ENCODE results near the gene ZNF324B. TPM values are rescaled to one million over a fixed set of nuclear protein-coding genes. Genes with fewer than 3 reads are reported as not detected.
"Not testable (repeated sequence)": the region's sequence is repeated elsewhere in the genome, so short reads cannot be mapped to it uniquely, and the experiment has no call there.

ZNF324B gene
- total RNA-seq, 4 donors from 2014 or later: 10.6 to 16.8 (median 13.4) TPM

DNA sequence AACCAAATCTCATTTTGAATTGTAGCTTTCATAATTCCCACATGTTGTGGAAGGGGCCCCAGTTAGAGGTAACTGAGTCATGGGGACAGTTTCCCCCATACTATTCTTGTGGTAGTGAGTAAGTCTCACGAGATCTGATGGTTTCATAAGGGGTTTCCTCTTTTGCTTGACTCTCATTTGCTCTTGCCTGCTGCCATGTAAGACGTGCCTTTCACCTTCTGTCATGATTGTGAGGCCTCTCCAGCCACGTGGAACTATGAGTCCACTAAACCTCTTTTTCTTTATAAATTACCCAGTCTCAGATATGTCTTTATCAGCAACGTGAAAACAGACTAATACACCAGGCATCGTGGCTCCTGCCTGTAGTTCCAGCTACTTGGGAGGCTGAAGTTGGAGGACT lies 1.4 kb upstream of the ZNF324B start:
- H3K27me3 ChIP-seq; H3K36me3 ChIP-seq; H3K4me3 ChIP-seq (replicated peaks in 1 of 3); intact Hi-C loops (cut with DNase I); DNase-seq; H3K9me3 ChIP-seq; H3K27ac ChIP-seq; H3K4me1 ChIP-seq: not testable (repeated sequence)
- 68 to 77% methylated on average over 5 of the region's 5 CpGs for WGBS, 2 donors

DNA sequence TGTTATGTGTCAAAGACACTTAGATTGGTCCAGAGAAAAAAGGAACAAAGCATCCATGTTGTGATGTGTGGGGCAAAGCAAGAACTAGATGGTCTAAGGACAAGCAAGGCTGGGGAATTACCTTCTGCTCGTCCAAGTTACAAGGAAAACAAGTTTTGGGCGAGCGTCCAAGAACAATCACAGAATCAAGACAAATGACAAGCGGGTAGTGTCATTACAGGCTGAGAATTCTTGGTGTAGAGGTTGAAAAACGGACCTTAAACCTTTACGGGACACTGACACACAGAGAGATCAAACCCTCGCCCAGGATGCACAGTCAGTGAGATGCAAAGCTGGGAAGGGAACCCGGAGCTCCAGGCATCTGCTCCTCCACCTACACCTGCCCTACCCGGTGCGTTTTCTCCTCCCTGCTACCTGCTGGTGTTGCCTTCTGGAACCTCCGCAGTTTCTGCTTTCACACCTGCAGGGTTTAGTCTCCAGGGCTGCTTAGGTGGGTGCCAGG lies 515 bp upstream of the ZNF324B start:
- Histone ChIP-seq H3K4me3 (replicated peaks in 1 of 3) (peak overlapping the region; percentile 39 to 81 (median 73)), H3K27ac (no peak overlapping the region), H3K9me3 (no peaks in the 10 kb centered on the region), H3K36me3 (peaks cover 0 to 7% of the 10 kb centered on the region in 2 donors), H3K27me3 (no peaks in the 10 kb centered on the region), H3K4me1 (peaks cover 7 to 9% of the 10 kb centered on the region in 2 donors)
- DNase-seq: peak; percentile 62 to 66
- intact Hi-C loops (cut with DNase I): no loop called here
- 2 to 3% methylated on average over 11 of the region's 11 CpGs for WGBS, 2 donors
- TF ChIP-seq, protein P1, sequence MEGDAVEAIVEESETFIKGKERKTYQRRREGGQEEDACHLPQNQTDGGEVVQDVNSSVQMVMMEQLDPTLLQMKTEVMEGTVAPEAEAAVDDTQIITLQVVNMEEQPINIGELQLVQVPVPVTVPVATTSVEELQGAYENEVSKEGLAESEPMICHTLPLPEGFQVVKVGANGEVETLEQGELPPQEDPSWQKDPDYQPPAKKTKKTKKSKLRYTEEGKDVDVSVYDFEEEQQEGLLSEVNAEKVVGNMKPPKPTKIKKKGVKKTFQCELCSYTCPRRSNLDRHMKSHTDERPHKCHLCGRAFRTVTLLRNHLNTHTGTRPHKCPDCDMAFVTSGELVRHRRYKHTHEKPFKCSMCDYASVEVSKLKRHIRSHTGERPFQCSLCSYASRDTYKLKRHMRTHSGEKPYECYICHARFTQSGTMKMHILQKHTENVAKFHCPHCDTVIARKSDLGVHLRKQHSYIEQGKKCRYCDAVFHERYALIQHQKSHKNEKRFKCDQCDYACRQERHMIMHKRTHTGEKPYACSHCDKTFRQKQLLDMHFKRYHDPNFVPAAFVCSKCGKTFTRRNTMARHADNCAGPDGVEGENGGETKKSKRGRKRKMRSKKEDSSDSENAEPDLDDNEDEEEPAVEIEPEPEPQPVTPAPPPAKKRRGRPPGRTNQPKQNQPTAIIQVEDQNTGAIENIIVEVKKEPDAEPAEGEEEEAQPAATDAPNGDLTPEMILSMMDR (IDR thresholded peaks at IDR 0.05): no peak
- no peak for TF ChIP-seq POLR2A (IDR thresholded peaks at IDR 0.05)

DNA sequence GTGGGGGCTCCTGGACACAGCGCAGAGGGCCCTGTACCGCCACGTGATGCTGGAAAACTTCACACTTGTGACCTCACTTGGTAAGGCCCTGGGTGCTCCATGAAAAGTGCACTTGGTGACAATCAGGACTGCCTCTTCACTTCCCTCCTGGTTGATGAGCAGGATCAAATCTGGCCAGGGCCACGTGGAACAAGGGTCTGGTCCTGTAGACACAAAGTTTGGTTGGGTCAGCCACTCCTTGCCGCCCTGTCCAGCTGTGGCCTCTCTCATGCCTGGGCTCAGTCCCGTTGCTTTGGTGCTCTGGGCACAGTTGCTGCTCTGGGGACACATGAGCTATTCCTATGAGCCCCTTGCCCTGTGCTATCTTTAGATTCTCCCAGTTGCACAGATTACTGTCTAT lies 2.3 kb downstream of the ZNF324B start:
- Histone ChIP-seq H3K27ac (no peak overlapping the region), H3K4me3 (replicated peaks in 1 of 3) (no peak overlapping the region), H3K36me3 (peaks cover 4 to 15% of the 10 kb centered on the region in 2 donors), H3K9me3 (no peaks in the 10 kb centered on the region), H3K4me1 (peaks cover 7 to 9% of the 10 kb centered on the region in 2 donors), H3K27me3 (no peaks in the 10 kb centered on the region)
- DNase-seq: no peak
- 94 to 98% methylated on average over 6 of the region's 6 CpGs for WGBS, 2 donors
- TF ChIP-seq, protein P1 (IDR thresholded peaks at IDR 0.05): no peak
- TF ChIP-seq POLR2A (IDR thresholded peaks at IDR 0.05): no peak
- intact Hi-C loops (cut with DNase I): no loop called here

DNA sequence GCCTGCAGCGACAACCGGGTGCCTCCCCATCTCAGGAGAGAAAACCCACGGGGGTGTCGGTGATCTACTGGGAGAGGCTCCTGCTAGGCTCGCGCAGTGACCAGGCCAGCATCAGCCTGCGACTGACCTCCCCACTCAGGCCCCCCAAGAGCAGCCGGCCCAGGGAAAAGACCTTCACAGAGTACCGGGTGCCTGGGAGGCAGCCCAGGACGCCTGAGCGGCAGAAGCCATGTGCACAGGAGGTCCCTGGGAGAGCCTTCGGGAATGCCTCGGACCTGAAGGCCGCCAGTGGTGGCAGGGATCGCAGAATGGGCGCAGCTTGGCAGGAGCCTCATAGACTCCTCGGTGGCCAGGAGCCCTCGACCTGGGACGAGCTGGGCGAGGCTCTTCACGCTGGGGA lies 3.9 kb downstream of the ZNF324B start:
- Histone ChIP-seq H3K27me3 (no peaks in the 10 kb centered on the region), H3K9me3 (no peaks in the 10 kb centered on the region), H3K4me1 (peaks cover 7 to 9% of the 10 kb centered on the region in 2 donors), H3K4me3 (replicated peaks in 1 of 3) (no peak overlapping the region), H3K36me3 (peaks cover 4 to 15% of the 10 kb centered on the region in 2 donors), H3K27ac (no peak overlapping the region)
- 93 to 99% methylated on average over 4 to 15 of the region's 21 CpGs for WGBS, 2 donors
- TF ChIP-seq, protein P1 (IDR thresholded peaks at IDR 0.05): no peak
- no peak for TF ChIP-seq POLR2A (IDR thresholded peaks at IDR 0.05)
- no peak for DNase-seq
- intact Hi-C loops (cut with DNase I): no loop called here

DNA sequence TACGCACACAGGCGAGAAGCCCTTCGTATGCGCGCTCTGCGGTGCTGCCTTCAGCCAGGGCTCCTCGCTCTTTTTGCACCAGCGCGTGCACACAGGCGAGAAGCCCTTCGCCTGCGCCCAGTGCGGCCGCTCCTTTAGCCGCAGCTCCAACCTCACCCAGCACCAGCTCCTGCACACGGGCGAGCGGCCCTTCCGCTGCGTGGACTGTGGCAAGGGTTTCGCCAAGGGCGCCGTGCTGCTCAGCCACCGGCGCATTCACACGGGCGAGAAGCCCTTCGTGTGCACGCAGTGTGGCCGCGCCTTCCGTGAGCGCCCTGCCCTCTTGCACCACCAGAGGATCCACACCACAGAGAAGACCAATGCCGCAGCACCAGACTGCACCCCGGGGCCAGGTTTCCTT lies 4.7 kb downstream of the ZNF324B start:
- WGBS, 2 donors: 96 to 97% methylated on average over 28 to 35 of the region's 35 CpGs

More for the DNA sequence above, 4.7 kb downstream of the ZNF324B start:
- no peak for TF ChIP-seq POLR2A (IDR thresholded peaks at IDR 0.05)
- TF ChIP-seq, protein P1 (IDR thresholded peaks at IDR 0.05): no peak
- intact Hi-C loops (cut with DNase I): no loop called here
- Histone ChIP-seq H3K27ac (no peak overlapping the region), H3K4me3 (replicated peaks in 1 of 3) (no peak overlapping the region), H3K27me3 (no peaks in the 10 kb centered on the region), H3K36me3 (peaks cover 4 to 15% of the 10 kb centered on the region in 2 donors), H3K9me3 (no peaks in the 10 kb centered on the region), H3K4me1 (peaks cover under 1 to 3% of the 10 kb centered on the region in 2 donors)
- no peak for DNase-seq
